M059J (cell line): ENCODE measurements around the gene CLCN6. TPM values are rescaled to one million over a fixed set of nuclear protein-coding genes. Genes with fewer than 3 reads are reported as not detected.

Experiments
- DNase-seq: peaks from one replicate; pipeline ENCODE4 v3.0.0-alpha.2; 2012; ENCODE audit warnings: low read depth
- total RNA-seq: library from RNA; depleted of rRNA; stranded (reverse); fragments of >200 nt; shearing (Covaris generic); gene quantifications from 2 replicates; pipeline ENCODE4 v1.2.3, GENCODE V29; 2014; rRNA removed

The CLCN6 gene
- total RNA-seq, 1 experiment from 2014 or later = 6.9 TPM

DNA sequence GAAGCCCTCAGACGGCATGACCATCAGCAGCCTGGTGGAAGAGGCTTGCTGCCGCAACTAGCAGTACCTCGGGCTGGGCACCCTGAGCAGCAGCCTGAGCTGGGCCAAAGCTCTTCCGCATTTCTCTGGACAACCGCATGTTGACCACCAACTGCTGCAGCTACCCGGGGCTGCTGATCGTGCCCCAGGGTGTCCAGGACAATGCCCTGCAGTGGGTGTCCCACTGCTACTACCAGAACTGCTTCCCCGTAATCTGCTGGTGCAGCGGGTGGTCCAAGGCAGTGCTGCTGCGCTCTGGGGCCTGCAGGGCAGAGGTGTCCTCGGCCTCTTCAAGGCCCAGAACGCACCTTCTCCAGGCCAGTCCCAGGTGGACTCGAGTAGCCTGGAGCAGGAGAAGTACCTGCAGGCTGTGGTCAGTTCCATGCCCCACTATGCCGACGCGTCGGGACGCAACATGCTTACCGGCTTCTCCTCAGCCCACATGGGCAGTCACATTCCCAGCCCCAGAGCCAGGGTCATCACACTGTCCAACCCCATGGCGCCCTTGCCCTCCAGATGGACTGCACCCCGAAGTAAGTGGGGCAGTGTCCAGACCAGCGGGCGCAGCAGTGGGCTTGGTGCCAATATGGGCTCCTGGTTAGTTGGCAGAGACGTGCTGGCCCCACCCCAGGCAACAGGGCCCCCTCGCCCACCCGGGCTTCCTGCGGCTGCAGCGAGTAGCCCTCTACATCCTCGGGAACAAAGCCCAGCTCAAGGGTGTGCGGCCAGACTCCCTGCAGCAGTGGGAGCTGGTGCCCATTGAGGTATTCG, 72.3 kb downstream of the CLCN6 start:
- DNase-seq = no peak

DNA sequence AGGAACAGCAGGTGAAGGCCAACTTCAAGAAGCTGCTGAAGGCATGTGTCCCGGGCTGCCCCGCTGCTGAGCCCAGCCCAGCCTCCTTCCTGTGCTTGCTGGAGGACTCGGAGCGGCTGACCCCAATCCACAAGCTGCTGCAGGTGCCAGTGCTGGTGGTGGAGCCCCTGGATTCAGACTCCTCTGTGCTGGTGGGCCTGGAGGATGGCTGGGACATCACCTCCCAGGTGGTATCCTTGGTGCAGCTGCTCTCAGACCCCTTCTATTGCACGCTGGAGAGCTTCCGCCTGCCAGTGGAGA, 72.8 kb downstream of the CLCN6 start:
- DNase-seq = no peak

DNA sequence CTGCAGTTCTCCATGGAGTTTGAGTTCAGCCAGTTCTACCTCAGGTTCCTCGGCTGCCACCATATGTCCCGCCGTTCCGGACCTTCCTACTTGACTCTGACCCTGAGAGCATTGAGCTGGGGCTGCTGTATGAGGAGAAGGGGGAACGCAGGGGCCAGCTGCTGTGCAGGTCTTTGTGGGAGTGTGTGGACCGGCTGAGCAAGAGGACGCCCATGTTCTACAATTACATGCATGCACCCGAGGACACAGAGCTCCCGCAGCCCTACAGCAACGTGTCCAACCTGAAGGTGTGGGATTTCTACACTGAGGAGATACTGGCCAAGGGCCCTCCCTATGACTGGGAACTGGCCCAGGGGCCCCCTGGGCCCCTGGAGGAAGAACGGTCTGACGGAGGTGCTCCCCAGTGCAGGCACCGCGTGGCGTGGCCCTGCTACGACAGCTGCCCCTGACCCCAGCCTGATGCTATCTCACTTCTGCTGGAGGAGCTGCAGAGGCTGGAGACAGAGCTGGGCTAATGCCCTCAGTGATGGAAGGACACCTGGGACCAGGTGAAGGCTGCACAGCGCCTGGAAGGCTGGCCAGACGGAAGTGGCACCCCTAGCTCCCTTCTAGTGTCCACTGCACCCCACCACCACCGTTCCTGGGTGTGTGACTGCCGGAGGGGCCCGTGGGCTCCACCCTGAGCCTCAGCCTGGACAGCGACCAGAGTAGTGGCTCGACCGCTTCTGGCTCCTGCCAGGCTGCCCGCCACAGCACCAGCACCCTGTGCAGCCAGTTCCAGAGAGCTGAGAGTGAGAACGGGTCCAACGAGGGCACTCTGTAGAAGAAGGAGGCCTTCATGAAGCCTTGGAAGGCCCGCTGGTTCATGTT, 73.6 kb downstream of the CLCN6 start:
- DNase-seq = no peak

DNA sequence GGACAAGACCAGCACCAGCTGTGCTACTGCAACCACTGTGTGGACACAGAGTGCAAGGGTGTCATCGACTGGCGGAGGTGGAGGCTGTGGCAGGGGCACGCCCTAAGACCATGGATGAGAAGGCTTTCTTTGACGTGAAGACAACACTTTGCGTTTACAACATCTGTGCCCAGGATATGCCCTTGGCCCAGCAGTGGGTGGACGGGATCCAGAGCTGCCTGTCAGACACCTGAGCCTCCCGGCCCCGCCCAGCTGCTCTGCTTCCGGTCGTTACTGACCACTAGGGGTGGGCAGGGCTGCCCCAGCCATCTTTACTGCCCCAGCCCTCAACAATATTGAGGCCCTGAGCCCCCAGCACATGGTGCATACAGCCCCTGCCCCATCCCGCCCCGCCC, 74.2 kb downstream of the CLCN6 start:
- DNase-seq = no peak

DNA sequence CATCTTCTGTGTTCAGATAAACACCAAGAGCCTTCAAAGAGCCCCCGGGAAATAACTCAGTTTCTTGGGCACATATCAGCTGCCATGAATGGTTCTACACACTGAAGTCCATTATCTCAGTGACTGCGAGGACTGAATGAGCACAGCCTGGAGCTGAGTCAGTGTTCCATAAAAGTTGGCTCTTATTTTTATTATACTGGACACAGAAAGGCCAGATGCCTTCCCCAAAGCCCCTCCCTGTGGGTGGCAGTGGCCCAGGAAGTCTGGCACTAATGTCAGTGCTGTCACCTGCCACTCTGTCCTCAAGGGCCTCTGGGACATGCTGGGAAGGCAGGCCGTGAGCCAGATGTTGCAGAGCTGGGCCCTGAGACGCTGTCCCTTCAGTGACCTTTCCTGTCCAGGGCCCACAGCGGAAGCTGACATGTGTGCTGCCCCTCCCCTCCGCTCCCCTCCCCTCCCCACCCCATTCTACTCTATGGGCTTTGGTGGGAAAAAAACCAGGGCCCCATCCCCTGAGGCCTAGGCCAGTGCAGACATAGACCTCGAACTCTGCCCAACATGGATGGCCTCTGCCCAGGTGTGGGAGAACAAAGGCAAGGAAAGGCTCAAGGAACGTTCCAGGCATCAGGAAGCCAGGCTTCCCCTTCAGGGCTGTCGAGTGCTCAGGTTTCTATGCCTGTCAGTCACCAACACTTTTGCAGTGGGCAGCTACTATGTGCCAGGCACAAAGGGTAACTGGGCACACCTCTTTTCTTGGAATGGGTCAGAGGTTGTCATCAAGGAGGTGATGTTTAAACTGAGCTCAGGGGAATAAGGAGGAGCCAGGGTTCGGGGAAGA, 75.1 kb downstream of the CLCN6 start:
- no peak for DNase-seq

DNA sequence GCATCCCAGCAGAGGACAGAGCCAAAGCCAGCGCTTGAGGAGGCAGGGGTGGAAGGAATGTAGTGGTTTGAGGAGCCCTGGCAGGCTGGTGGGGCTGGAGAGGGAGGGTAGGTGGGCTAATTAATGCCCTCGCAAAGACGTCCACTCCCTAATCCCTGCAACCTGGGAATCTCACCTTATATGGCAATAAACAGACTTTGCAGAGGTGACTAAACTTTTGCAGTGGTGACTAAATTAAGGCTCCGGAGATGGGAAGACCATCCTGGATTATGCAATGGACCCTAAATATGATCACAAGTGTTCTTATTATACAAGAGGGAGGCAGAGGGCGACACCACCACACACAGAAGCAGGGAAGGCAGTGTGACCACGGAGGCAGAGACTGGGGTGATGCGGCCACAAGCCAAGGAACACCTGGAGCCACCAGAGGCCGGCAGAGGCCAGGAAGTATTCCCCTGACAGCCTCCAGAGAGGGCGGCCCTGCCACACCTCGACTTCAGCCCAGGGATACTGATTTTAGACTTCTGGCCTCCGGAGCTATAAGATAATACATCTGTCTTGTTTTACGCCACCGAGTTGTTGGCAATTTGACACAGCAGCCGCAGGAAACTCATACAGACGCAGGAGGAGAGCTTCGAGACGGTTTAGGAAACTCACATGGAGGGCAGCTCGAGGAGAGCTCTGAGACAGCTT, 75.9 kb downstream of the CLCN6 start:
- DNase-seq = no peak

DNA sequence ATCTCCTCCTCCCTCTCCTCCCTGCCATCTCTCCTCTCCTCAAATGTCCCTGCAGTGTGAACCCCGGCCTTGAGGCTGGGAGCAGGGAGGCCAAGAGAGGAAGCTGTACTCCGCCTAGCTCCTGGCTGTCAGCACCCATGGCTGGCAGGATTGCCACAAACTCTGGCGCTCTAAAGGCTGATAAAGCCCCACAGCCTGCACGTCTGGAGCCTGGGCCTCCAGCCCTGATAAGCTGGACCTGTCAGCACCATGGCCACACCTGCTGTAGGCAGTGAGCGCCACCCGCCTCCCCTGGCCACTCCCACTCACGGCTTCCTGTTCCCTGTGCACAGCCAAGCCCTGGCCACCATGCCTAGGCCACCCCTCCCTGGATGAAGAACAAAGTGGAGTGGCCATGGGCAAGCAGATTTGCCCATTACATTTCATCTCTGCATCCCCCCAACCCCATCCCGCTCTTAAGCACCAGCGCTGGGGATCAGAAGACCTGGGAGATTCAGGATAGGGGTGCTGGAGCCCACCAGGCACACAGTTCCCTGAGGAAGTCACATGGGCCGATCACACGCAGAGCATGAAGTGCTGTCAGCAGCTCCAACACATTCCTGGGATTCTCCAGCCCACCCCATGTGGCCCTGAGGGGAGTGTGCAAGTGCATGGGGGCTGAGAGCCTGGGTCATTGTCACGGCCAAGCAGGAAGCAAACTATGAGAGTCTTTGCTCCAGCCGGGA, 77.0 kb downstream of the CLCN6 start:
- peak; percentile 22 for DNase-seq

DNA sequence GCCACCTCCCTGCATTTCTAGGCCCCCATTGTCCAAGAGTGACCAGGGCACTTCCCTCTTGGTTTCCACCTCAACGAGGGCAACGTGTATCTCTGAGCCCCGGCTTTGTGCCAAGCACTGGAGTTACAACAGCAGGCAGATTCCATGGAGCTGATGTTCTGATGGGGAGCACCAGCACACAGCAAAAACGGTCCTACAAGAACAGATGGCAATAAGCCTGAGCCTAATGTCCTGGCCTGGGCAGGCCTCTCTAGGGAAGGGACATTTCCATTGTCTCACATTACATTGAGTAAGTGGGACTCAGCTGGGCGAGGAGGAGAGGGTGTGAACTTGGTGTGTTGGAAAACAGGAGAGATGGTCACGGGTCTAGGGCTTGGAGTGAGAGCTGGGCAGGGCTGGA, 79.9 kb downstream of the CLCN6 start:
- no peak for DNase-seq

DNA sequence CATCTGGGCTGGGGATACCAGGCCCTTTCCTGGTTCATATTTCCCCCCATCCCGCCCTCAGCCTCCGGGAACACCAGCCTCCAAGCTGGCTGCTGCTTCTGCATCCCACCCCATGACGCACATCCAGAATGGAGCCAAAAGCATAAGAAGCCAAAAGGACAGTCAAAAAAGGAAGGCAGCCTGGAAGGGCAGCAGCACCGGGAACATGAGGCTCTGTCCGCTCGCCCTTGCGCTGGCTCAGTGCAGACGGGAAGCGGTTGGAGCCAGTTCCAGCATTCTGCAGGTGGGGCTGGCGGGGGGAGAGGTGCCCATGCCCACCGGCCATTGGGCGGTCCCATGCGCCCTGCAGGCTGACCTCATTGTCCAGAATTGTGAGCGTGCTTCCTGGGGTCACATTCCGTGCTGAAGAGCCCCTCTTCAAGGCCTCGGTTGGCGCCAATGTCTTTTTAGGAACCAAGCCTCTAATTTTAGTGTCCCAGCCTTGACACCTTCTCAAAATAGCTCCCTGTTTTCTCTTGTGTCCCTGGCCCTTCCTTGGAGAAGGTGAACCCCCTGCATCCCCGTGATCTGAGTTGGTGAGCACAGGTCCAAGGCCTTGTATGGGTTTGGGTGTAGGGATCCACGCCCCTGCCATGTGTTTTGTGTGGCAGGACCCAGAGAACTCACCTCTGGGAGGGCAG, 81.1 kb downstream of the CLCN6 start:
- DNase-seq = no peak

DNA sequence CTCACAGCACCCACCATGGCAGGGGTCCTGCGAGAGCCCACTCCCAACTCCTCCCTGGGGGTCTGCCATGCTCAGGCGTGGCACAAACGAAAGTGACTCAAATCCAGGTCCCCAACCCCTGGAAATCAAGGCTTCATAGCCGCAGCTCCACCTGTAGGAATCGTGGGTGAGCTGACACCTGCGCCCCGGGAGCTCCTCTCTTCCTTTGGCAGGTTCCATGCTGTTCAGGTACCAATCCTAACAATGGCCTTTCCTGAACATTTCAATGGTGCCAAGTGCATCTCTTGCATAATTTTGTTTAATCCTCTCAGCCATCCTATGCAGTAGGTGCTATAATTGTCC, 81.6 kb downstream of the CLCN6 start:
- no peak for DNase-seq

DNA sequence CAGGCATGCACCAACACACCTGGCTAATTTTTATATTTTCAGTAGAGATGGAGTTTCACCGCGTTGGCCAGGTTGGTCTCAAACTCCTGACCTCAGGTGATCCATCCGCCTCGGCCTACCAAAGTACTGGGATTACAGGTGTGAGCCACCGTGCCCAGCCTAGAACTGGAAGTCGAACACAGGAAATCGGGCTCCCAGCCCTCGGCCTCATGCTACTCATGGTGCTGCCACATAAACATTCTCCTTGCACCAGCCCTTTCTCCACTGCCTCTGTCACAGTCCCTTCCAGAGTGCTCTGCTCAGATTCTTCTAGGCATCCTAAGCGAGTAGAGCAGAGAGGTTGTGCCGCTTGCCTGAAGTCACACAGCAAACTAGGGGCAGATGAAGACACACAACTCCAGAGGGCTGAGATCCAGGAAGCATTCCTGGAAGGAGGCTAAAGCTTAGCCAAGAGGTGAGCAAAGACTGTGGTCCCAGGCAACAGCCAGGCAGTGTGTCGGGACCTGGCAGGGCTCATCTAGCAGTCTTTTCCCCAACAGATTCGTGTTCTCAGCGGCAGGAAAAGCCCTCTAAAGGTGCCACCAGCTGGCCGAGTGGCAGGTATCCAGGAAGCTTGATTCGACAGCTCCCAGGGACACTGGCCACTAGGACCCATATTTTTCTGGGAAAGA, 82.3 kb downstream of the CLCN6 start:
- no peak for DNase-seq

DNA sequence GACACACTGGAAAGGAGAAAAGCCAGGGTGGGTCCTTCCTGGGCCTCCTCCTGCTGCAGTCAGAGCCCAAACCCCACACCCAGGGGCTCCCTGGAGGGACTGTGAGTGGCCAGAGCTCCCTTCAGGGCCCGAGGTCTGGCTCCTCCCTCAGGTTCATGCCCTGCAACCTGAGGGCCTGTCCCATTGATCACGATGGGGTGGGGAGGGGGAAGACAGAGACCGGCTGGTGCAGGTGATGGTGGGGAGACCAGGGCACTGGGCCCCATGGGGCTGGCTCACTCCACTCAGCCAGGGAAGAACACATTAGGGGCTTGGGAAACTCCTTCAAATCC, 82.9 kb downstream of the CLCN6 start:
- DNase-seq = no peak

DNA sequence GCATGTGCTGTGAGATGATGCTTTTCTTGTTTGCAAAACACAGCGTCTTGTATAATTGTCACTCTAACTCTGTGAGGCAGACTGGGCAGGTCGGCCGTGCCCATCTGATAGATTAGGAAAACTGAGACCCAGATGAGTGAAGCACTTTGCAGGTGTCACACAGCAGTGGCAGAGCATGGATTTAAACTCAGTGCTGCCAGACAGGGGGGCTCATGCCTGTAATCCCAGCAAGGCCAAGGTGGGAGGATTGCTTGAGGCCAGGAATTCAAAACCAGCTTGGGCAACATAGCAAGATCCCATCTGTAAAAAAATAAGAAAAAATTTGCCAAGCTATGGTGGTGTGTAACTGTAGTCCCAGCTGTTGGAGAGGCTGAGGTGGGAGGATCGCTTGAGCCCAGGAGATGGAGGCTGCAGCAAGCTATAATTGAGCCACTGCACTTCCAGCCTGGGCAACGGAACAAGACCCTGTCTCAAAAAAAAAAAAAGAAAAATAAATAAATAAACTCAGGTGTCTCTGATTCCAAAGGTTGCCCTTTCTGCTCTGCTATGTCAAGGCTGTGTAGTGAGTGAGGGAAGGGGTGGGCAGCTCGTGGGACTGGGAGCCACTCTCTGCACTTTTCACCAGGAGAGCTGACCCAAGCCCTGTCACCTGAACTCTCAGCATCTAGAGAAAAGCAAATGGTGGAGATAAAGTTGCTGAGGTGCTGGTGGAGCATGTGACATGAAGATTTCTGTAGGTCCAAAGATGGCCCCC, 85.6 kb downstream of the CLCN6 start:
- DNase-seq = no peak

Other genes starting within 250 kb of the CLCN6 start
- 2.7 and 7.5 TPM in 2 replicates for gene FBXO2, start 151.8 kb upstream of the CLCN6 start, total RNA-seq
- gene FBXO44, start 151.3 kb upstream of the CLCN6 start, total RNA-seq = 7.5 and 13.3 TPM in 2 replicates
- 11.0 and 12.2 TPM in 2 replicates for gene FBXO6, start 142.0 kb upstream of the CLCN6 start, total RNA-seq
- gene MAD2L2, start 125.0 kb upstream of the CLCN6 start, total RNA-seq = 129 and 141 TPM in 2 replicates
- gene DRAXIN, start 114.5 kb upstream of the CLCN6 start, total RNA-seq = 0.12 and 0.25 TPM in 2 replicates
- gene AGTRAP, start 70.1 kb upstream of the CLCN6 start, total RNA-seq = 105 and 126 TPM in 2 replicates
- not detected in 2 replicates for gene C1orf167, start 44.0 kb upstream of the CLCN6 start, total RNA-seq
- gene MTHFR, start 227 bp upstream of the CLCN6 start, total RNA-seq = 2.0 and 7.5 TPM in 2 replicates
- not detected in 2 replicates for gene NPPA, start 41.6 kb downstream of the CLCN6 start, total RNA-seq
- 7.0 and 20.0 TPM in 2 replicates for gene NPPB, start 52.8 kb downstream of the CLCN6 start, total RNA-seq
- 78.4 and 109 TPM in 2 replicates for gene KIAA2013, start 120.2 kb downstream of the CLCN6 start, total RNA-seq
- 157 and 205 TPM in 2 replicates for gene PLOD1, start 128.5 kb downstream of the CLCN6 start, total RNA-seq
- 47.1 and 81.5 TPM in 2 replicates for gene MFN2, start 174.3 kb downstream of the CLCN6 start, total RNA-seq
- 16.3 and 26.0 TPM in 2 replicates for gene MIIP, start 213.3 kb downstream of the CLCN6 start, total RNA-seq